GM18517 (cell line): ENCODE data around the gene RBM24.

Source experiments
- ATAC-seq: cut with Tn5 transposase; IDR thresholded peaks from one replicate; pipeline ENCODE4 v1.9.1; 2021; ENCODE audit warnings: mild to moderate bottlenecking, moderate library complexity; ENCODE audit not compliant: unreplicated experiment

RBM24 gene

DNA sequence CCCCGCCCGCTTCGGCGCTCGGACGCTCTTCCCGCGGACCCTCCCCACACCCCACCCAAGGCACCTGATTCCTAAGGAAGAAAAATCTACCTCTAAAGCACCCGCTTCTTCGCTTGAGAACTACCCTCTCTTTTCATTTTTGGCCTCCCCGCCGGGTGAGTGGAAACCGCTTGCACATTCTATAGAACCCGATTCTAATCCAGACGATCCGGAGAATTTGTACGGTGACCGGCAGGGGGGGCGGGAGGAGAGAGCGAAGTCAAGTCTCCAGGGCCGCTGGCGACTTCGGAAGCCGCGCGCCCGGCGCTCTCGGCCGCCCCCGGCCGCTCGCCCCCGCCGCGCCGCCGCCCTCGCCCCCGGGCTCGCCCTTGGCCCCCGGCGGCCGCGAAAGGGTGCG, at the start of gene RBM24:
Gene RBM24, plus strand, starts transcription at position 262 of the 397 bp plus-strand sequence. CDS start 221 bp downstream, outside the sequence.
- ATAC-seq = no peak

DNA sequence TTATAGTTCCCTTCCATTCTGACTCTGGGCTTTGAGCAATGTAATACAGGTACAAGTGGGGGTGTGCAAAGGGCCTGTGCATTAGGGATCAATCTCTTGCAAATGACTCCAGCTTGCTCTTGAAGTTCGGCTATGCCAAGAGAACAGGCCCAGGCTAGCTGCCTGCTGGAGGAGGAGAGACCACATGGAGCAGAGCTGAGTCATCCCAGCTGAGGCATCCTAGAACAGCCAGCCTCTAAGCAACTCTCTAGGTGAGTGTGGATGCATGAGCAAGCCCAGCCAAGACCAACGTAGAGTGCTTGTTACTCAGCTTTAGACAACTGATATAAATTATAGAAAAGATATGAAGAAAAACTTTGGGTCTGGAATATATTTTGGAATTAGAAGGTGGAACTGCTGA, 47.6 kb upstream of the RBM24 start:
- ATAC-seq = no peak

DNA sequence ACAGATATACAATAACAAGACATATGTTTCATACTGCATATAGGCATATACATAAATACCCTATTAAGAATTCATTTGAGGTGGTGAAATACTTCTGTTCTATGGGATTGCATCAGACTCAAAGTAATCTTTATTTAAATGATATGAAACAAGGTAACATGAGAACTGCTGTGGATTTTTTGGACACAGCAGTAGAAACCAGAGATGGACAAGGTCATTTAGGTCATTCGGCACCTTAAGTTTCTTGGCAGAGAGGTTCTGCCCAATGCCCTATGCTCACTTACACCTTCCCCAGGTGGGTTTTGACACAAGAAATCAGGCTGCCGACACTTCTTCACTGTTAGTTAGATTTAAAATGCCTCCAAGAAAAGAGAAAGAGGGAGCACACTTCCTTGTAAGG, 43.9 kb upstream of the RBM24 start:
- ATAC-seq = no peak

DNA sequence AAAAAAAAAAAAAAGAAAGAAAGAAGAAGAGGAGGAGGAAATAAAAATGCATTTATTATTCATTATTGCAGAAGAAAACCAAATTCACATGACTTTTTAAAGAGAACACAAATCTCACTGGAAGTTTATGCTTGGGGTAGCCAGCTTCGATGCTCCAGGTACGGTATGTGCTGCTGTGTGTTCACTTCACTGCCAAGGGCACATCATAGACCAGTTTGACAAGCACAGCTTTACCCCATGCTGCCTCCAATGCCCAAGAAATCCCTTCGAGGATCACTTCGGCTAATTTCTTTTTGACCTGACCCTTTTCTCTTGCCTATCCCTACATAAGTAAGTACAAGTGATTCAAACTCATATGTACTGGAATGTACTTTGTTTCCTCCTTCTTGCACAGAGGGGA, 41.9 kb upstream of the RBM24 start:
- ATAC-seq = no peak

DNA sequence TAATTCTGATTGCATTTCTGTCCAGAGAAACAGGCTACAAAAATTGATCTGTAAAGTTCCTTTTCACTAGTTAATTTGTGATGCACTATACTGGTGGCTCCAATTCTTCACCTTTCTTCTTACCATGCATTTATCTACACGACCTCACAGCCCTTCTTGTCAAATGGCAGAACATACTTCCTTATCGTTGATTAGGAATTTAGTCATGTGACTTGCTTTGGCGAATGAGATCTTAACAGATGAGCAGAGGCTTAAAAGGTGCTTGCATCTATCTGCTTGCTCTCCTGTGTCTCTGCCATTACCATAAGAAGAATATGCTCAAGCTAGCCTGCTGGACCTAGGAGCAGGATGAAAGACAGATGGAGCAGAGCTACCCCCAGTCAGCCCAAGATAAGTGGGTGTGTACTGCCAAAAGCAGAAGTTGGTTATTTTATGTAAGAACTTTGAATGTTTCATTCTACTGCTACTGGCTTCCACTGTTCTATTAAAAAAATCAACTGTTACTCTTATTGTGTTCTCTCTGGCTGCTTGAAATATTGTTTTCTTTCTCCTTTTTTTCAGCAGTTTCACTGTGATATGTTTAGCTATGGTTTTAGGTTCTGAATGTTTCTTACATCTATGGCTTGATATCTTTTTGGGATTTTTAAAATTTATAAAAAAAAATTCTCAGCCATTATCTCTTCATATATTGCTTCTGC, 40.2 kb upstream of the RBM24 start:
- no peak for ATAC-seq

DNA sequence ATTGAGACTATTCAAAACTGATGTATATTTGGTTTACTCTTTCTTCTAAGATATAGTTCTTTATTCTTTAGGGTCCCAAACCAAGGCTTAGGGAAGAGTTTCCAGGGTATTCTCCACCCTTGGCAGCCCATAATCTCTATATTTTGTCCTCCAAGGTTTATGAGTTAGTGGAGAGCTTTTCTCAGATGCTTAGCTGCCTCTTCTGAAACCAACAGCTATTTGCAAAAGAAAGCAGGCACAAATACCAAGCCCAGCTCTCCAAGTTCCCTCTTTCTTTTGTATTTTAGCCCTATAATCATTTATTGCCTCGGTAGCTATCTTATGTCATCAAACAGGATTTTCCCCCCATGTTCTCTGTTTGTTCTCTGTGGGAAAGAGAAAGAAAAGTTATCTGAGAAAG, 39.1 kb upstream of the RBM24 start:
- no peak for ATAC-seq

DNA sequence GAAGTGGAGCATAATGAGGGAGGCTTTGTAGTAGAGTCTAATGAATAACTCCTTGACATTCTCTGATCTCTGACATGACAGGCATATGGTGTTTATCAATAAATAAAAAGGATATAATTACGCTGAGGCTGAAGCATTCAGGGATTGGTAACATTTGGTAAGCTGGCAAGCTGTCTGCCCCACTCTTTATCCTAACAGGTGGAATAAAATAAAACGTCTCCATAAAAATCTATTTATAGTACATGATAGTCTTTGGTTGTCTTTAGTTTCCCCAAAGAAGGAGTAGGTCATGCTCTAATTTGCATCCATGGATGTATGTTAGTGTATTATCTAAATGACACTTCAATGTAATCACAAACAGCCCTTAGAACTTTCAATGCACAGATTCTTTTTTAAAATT, 30.9 kb upstream of the RBM24 start:
- ATAC-seq = no peak

DNA sequence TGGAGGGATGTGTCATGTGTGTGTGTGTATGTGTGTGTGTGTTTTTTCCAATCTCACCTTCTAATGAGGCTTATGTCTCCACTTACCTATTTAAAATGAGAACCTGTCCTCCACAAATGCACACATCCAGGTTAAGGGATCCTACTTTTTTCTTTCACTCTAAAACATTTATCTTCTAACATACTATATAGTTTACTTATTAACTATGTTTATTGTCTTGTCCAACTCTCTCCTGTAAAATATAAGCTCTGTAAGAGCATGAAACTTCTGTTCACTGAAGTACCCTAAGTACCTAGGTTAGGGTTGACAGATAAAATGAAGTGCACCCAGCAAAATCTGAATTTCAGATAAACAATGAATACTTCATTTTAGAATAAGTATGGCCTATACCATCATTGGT, 29.2 kb upstream of the RBM24 start:
- no peak for ATAC-seq

DNA sequence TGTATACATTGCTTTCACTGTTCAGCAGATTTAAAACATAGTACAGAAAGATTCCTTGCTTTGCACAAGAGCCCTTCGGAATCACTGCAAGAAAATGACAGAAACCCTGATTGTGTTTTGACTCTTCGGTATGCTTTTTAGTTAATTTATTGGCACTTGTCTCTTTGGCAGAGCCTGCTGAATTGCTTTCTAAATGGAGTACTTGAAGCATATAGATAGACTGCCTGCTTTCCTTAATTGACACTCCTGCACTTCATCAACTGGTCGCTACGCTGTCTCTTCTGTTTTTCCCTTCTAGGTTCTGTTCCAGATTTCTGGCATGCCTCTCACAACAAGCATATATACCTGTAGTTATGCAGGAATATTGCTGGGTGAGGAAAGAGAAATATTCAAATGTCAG, 22.4 kb upstream of the RBM24 start:
- no peak for ATAC-seq

DNA sequence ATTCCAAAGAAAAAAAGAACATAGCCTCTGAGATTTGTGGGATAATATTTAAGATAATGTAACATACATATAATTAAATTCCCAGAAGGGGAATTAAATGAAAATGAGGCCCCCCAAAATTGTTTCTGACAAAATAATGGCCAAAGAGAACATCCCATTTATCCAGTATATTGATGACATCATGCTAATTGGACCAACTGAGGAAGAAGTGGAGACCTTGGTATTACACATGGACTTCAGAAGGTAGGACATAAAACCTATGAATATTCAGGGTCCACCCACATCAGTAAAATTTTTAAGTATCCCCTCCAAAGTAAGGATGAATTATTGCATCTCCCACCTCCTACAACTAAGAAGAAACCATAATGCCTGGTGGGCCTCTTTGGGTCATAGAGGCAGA, 15.6 kb upstream of the RBM24 start:
- no peak for ATAC-seq

DNA sequence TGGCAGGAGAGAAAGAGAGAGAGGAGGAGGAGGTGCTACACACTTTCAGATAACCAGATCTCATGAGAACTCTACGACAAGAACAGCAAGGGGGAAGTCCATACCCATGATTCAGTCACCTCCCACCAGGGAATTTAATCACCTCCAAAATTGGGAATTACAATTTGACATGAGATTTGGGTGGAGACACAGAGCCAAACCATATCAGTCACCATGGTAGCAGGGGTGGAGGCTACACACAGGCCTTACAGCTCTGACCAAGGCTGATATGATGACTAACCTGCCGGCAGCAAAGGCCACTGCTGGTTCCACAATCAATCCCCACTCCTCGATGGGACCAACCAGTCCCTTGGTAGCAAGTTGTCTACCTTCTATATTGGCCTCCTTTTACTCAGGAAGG, 13.6 kb upstream of the RBM24 start:
- ATAC-seq = no peak

DNA sequence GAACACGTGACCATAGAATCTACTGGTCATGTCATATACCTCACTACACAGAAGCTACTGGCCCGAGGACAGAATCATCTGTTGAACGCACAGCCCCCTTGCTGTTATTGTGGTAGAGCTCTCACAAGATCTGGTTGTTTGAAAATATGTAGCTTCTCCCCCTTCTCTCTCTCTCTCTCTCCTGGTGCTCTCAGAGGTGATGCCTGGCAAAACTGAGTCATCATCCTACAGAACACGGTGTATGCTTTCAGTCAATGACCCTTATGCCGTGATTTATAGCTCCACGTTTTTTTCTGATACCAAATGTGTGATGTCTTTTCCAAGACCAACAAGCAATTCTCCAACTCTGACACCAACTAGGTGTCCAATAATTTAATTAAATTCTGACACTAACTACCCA, 13.0 kb upstream of the RBM24 start:
- no peak for ATAC-seq

DNA sequence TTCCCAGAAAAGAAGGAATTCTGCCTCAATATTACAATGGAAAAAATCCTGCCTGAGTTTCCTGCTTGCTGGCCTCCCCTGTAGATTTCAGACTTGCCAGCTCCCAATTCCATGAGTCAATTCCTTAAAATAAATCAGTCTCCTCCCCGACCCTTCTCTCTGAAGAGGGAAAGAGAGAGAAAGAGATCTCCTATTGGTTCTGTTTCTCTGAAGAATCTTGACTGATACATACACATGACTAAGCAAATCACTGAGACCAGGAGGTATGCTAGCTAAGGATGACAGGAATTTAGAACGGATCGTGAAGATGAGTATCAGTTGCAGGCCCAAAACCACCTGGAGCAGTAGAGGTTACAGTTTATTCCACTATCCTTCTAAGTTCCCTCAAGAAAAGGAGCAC, 11.3 kb upstream of the RBM24 start:
- ATAC-seq = no peak

DNA sequence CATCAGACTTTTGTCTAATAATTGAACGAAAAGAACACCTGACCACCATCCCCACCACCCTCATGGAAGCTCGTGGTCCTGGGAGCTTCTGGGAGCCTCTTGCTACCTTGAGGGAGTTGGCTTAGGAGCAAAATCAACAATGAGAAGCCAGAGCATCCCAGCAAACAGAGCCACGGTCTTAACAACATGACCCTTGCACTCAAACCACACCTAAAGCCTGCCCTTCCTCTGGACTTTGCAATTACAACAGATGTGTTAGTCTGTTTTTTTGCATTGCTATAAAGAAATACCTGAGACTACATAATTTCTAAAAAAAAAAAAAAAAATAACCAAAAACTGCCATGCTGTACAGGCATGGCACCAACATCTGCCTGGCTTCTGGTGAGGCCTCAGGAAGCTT, 9.5 kb upstream of the RBM24 start:
- no peak for ATAC-seq

DNA sequence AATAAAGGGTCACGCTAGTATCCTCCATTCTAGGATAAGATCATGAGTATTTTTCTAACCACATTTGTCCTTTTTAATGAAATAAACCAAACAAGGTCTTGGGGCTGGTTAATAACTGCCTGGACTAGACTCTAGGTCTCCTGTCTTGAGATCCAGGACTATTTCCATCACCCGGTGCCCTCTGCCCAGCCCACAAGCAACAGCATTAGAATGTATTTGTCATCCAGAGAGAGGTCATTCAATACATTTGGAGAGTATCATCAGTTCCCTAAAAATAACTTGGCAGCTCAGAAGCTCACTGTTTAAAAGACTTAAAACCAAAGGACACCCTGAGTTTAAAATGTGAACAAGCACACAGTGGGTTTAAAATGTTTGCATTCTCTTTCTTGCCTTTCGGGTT, 4.4 kb upstream of the RBM24 start:
- ATAC-seq = no peak

DNA sequence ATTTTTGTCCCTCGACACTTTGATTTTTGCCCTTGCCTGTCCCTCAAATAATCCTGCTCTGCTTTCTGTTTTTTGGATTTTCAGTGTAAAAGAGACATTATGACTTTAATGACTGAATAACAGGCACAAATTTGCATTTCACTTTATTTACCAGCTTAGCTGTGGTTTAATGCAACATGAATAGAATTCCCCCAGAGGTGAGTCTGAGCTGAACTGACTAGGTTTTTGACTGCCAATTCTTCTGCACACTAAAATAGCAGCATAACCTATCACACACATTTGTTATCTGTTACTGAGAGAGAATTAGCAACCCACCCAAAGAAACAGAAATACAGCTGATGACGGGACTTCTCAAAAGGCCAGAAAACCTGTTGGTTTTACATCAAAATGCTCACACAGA, 3.9 kb upstream of the RBM24 start:
- ATAC-seq = no peak

DNA sequence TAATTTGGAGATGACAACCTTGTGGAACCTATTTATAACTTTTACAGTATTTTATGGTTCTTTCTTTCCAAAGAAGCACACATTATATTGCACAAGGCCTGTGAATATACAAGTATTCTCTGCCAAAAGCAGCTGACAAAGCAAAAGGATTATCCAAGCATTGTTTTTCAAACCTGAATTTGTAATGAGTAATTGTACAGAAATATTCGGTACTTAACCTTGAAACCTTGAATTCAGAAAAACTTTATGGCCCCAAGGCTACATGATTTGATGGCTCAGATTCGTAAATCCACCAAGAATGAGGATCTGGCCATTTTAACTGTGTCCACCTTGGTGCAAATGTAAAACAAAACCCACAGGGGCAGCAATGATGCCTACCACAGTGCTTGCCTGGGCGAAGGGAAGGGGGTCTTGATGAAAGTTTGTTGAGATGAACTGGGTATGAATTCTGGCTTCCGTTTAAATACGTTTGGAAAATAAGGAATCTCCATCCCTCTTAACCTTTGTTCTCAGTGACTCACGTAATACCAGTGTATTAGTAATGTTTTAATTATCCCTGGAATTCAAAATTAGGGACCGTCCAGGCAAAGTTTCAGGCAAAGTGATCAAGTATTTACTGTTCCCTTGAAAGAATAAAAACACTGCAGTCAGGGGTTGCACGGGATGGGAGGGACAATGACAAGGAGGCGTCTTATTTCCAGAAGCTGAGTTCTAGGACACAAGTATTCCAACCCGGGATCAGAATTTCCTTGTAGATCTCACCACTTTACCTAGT, 2.7 kb upstream of the RBM24 start:
- no peak for ATAC-seq

DNA sequence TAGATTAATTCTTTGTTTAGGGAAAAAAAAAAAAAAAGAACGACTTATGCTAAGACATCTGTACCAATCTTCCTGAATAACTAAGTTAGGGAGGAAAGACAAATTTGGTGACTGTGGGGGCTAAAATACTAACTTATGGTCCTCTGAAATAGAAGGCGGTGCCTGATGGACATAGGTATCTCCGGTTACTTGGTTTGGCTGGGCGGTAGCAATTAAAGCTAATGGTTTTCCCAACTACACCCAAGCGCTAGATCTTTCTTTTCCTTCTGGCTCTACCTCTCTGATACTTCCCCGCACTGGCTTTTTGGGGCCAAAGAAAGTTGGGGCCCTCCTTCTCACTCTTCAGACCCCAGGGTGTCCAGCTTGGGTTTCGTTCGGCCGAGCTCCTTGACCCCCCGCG, 1.0 kb upstream of the RBM24 start:
- ATAC-seq = no peak

DNA sequence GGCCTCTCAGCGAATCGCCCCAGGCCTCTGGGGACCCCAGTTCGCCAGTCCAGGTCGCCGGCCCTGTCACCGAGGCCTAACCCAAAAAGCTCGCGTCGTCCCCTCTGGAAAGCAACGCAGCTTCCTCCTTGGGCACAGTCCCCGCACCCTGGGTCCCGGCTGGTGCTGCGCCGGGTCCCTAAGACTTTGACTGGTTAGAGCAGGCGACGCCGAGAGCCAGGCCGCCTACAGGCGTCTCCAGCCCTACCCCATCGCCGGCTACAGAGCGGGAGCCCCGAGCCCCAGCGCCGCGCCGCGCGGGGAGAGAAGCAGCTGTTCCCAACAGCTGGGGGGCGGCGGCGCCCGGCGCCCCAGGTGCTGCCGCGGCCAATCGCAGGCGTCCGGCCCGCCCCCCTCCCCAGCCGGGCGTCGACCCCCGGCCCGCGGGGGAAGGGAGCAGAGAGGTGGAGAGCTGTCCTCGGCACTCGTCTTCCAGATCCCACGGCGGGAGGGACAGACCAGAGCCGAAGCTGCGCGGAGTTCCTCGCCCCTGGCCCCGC, 540 bp upstream of the RBM24 start:
- no peak for ATAC-seq

DNA sequence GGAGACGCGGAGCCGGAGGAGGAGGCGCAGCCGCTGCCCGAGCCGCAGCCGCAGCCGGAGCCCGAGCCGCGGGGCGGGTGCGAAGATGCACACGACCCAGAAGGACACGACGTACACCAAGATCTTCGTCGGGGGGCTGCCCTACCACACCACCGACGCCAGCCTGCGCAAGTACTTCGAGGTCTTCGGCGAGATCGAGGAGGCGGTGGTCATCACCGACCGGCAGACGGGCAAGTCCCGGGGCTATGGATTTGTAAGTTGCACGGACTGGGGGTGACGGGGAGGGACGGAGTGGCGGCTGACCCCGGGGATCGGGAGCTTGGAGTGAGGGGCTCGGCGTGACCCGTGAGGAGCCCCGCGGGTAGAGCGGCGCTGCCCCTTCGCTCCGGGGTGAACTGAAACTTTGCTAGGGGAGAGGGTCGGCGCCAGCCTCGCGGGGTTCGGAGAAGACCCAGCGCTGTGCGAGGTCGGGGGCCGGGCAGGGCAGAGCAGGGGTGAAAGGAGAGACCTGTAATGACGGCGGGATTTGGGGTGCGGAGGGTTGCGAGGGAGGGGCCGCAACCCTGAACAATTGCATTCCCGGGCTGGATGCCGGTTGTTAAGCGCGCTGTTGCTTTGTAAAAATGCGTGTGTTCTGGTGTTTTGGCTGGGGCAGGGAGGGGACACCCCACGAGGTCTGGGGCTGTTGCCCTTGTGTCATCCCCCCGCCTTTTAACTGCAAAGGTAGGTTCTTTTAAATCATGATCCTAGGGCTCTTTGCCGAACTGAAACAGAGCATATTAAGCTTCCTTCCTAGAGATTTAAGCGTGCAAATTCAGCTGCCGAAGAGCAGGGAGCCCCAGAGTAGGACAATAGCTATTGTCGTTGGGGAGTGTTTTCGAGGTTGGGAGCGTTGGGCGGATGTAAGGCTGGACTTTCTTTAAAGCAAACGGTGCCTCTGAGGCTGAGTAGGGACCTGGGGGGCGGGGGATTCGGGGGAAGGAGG, 628 bp downstream of the RBM24 start:
- no peak for ATAC-seq

DNA sequence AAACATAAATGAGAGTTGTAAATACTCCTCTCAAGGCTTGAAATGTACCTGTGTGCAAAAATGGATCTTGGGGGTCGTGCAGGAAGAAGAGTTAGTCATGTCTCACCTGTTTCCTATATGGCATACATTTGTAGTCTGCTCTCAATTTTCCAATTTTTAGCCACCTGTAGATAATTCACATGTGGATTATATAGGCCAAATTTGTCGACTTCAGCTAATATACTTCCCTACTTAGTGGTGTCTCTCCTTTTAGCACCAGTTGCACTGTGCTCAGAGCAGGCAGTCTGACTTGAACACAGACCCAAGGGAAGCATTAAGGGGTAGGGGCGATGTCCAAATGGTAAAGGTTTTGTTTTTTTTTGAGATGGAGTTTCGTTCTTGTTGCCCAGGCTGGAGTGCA, 1.9 kb downstream of the RBM24 start:
- no peak for ATAC-seq
